Mesenteric fat pad (tissue), 1 donor: Measurements from ENCODE around the gene C8A. TPM values are rescaled to one million over a fixed set of nuclear protein-coding genes. Genes with fewer than 3 reads are reported as not detected.

Experiments
- DNase-seq: peaks from one replicate; pipeline ENCODE4 v3.0.0-alpha.2; 2020; ENCODE audit warnings: low spot score
- total RNA-seq: library from RNA; stranded (reverse); fragmentation: NEBNext Ultra II Directional; extraction: Animal tissue kit (Norgen Biotek cat#: 25700); gene quantifications from one replicate; pipeline ENCODE4 v1.2.1, GENCODE V29; 2021
- donor health status: DM: yes; HTN: yes; CAD: no.

The C8A gene
- total RNA-seq, 1 donor from 2014 or later, result not detected

GRCh38 chr1:56837244-56837939 is 17.2 kb upstream of the C8A start:
- no peak for DNase-seq

- DNase-seq, result no peak
Measured at GRCh38 chr1:56838759-56839158, 15.8 kb upstream of the C8A start.

GRCh38 chr1:56843544-56843943 is 11.1 kb upstream of the C8A start:
- DNase-seq, result no peak

GRCh38 chr1:56844545-56845136 is 10.0 kb upstream of the C8A start:
- DNase-seq, result no peak

- DNase-seq, result no peak
Measured at GRCh38 chr1:56845343-56845742, 9.3 kb upstream of the C8A start.

GRCh38 chr1:56849750-56850149 is 4.8 kb upstream of the C8A start:
- no peak for DNase-seq

- no peak for DNase-seq
Measured at GRCh38 chr1:56850411-56850810, 4.2 kb upstream of the C8A start.

GRCh38 chr1:56850922-56851321 is 3.7 kb upstream of the C8A start:
- DNase-seq, result no peak

GRCh38 chr1:56852476-56852875 is 2.1 kb upstream of the C8A start:
- DNase-seq, result no peak

- no peak for DNase-seq
Measured at GRCh38 chr1:56855190-56855589, 593 bp downstream of the C8A start.

- no peak for DNase-seq
Measured at GRCh38 chr1:56856186-56856585, 1.6 kb downstream of the C8A start.

GRCh38 chr1:56859287-56859686 is 4.7 kb downstream of the C8A start:
- no peak for DNase-seq

GRCh38 chr1:56863265-56863992 is 8.8 kb downstream of the C8A start:
- no peak for DNase-seq

- no peak for DNase-seq
Measured at GRCh38 chr1:56864430-56864829, 9.8 kb downstream of the C8A start.

GRCh38 chr1:56866656-56867055 is 12.1 kb downstream of the C8A start:
- DNase-seq, result no peak

GRCh38 chr1:56867491-56867890 is 12.9 kb downstream of the C8A start:
- DNase-seq, result no peak

GRCh38 chr1:56868761-56869160 is 14.2 kb downstream of the C8A start:
- no peak for DNase-seq

- DNase-seq, result no peak
Measured at GRCh38 chr1:56872597-56872996, 18.0 kb downstream of the C8A start.

- no peak for DNase-seq
Measured at GRCh38 chr1:56873213-56873612, 18.6 kb downstream of the C8A start.

GRCh38 chr1:56874689-56875088 is 20.1 kb downstream of the C8A start:
- no peak for DNase-seq

GRCh38 chr1:56877973-56878372 is 23.4 kb downstream of the C8A start:
- DNase-seq, result no peak

- no peak for DNase-seq
Measured at GRCh38 chr1:56880774-56881173, 26.2 kb downstream of the C8A start.

GRCh38 chr1:56881417-56881816 is 26.8 kb downstream of the C8A start:
- DNase-seq, result no peak
